ENCODE data around the gene RCAN1.

Gene RCAN1

GRCh38 chr21:34537838-34538237, 77.1 kb downstream of the RCAN1 start:
- DNase-seq (ENCODE audit: low read depth), result no peak

GRCh38 chr21:34536820-34537219, 78.1 kb downstream of the RCAN1 start:
- DNase-seq (ENCODE audit: low read depth), result no peak

- DNase-seq (ENCODE audit: low read depth), result no peak
These were observed 78.6 kb downstream of the RCAN1 start for GRCh38 chr21:34536311-34536710.

- DNase-seq (ENCODE audit: low read depth), result no peak
These were observed 79.0 kb downstream of the RCAN1 start for GRCh38 chr21:34535886-34536285.

- no peak for DNase-seq (ENCODE audit: low read depth)
These were observed 80.4 kb downstream of the RCAN1 start for GRCh38 chr21:34534522-34534921.

- DNase-seq (ENCODE audit: low read depth), result no peak
These were observed 81.0 kb downstream of the RCAN1 start for GRCh38 chr21:34533938-34534337.

- DNase-seq (ENCODE audit: low read depth), result no peak
These were observed 83.5 kb downstream of the RCAN1 start for GRCh38 chr21:34531399-34531798.

GRCh38 chr21:34530261-34530660, 84.7 kb downstream of the RCAN1 start:
- no peak for DNase-seq (ENCODE audit: low read depth)

- DNase-seq (ENCODE audit: low read depth), result no peak
These were observed 86.8 kb downstream of the RCAN1 start for GRCh38 chr21:34528131-34528561.

GRCh38 chr21:34526618-34527290, 88.2 kb downstream of the RCAN1 start:
- peak; percentile 11 for DNase-seq (ENCODE audit: low read depth)

GRCh38 chr21:34526241-34526617, 88.7 kb downstream of the RCAN1 start:
- DNase-seq (ENCODE audit: low read depth), result no peak

GRCh38 chr21:34524646-34525601, 90.0 kb downstream of the RCAN1 start:
- no peak for DNase-seq (ENCODE audit: low read depth)

- no peak for DNase-seq (ENCODE audit: low read depth)
These were observed 91.8 kb downstream of the RCAN1 start for GRCh38 chr21:34523019-34523555.

- no peak for DNase-seq (ENCODE audit: low read depth)
These were observed 92.6 kb downstream of the RCAN1 start for GRCh38 chr21:34522284-34522683.

GRCh38 chr21:34521561-34521960, 93.4 kb downstream of the RCAN1 start:
- no peak for DNase-seq (ENCODE audit: low read depth)

- no peak for DNase-seq (ENCODE audit: low read depth)
These were observed 94.0 kb downstream of the RCAN1 start for GRCh38 chr21:34520764-34521508.

- no peak for DNase-seq (ENCODE audit: low read depth)
These were observed 94.6 kb downstream of the RCAN1 start for GRCh38 chr21:34520281-34520680.

GRCh38 chr21:34519694-34520093, 95.2 kb downstream of the RCAN1 start:
- no peak for DNase-seq (ENCODE audit: low read depth)

GRCh38 chr21:34519016-34519415, 95.9 kb downstream of the RCAN1 start:
- DNase-seq (ENCODE audit: low read depth), result no peak

GRCh38 chr21:34518301-34518700, 96.6 kb downstream of the RCAN1 start:
- no peak for DNase-seq (ENCODE audit: low read depth)

- no peak for DNase-seq (ENCODE audit: low read depth)
These were observed 97.2 kb downstream of the RCAN1 start for GRCh38 chr21:34517491-34518245.

GRCh38 chr21:34517039-34517438, 97.9 kb downstream of the RCAN1 start:
- no peak for DNase-seq (ENCODE audit: low read depth)

Data from stimulated activated CD8-positive, alpha-beta memory T cell treated with anti-CD3 and anti-CD28 coated beads, Interleukin-12 subunit alpha, Interleukin-12 subunit beta, amount 100 ng/mL, for 1 hour (primary cell).